T47D (cell line): ENCODE results near the gene VPS9D1.
"Not testable (repeated sequence)": the region's sequence is repeated elsewhere in the genome, so short reads cannot be mapped to it uniquely, and the experiment has no call there.

Source experiments
- DNase-seq, 2 experiments: peaks; one replicate each; pipeline versions ENCODE4 v3.0.0 to v3.0.0-alpha.2; 2011 to 2012; ENCODE audit warnings: low read depth in 1 of 2, low spot score in 1 of 2
- JUND ChIP-seq: IDR thresholded peaks from 2 replicates; pipeline ENCODE4 v1.6.1; 2012; ENCODE audit warnings: low read depth
- in situ Hi-C: cut with HindIII; loops from 2 replicates; pipeline ENCODE4 v1.10.0; 2016; ENCODE audit warnings: low sequenced_read_pairs, low pct_unique_long_range_greater_than_20kb

VPS9D1 gene

GRCh38 chr16:89670496-89671431 lies 49.9 kb downstream of the VPS9D1 start:
- no peak for TF ChIP-seq JUND
- no peak for DNase-seq
- in situ Hi-C loops = no loop called here

DNA sequence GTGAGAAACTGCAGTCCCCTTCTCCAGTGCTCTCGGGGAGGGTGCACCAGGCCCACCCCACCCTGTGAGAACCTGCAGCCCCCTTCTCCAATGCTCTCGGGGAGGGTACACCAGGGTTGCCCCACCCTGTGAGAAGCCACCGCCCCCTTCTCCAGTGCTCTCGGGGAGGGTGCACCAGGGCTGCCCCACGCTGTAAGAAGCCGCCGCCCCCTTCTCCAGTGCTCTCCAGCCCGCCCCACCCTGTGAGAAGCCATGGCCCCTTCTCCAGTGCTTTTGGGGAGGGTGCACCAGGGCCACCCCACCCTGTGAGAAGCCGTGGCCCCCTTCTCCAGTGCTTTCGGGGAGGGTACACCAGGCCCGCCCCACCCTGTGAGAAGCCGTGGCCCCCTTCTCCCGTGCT lies 50.9 kb downstream of the VPS9D1 start:
- in situ Hi-C loops = no loop called here

GRCh38 chr16:89668790-89669158 lies 51.9 kb downstream of the VPS9D1 start:
- DNase-seq = no peak
- in situ Hi-C loops = no loop called here
- TF ChIP-seq JUND = no peak

More for the DNA sequence above, 50.9 kb downstream of the VPS9D1 start:
- no peak for DNase-seq
- no peak for TF ChIP-seq JUND

DNA sequence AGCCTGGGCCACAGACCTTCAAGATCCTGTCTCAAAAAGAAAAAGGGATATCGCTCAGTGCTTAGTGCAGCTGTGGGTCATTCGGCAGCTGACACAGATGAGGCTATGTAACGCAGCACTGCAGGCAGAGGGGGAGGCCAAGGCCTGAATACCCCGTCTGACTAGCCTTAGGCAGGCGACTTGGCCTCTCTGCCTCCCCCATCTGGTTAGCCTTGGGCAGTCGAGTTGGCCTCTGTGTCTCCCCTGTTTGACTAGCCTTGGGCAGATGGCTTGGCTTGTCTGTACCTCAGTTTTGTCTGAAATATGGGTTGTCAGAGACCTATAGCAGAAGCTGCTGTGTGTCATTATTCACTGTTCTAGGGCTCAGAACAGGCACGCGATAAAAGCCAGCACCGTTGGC lies 53.1 kb downstream of the VPS9D1 start:
- DNase-seq = no peak
- no peak for TF ChIP-seq JUND
- in situ Hi-C loops = no loop called here

GRCh38 chr16:89667000-89667399 lies 53.7 kb downstream of the VPS9D1 start:
- in situ Hi-C loops = not testable (repeated sequence)
- DNase-seq = peak in 1 of 2 experiments; percentile 69

- in situ Hi-C loops, DNase-seq: not testable (repeated sequence)
Measured at GRCh38 chr16:89664238-89664637, 56.5 kb downstream of the VPS9D1 start.

GRCh38 chr16:89661215-89661614 lies 59.5 kb downstream of the VPS9D1 start:
- DNase-seq = no peak
- in situ Hi-C loops = no loop called here

DNA sequence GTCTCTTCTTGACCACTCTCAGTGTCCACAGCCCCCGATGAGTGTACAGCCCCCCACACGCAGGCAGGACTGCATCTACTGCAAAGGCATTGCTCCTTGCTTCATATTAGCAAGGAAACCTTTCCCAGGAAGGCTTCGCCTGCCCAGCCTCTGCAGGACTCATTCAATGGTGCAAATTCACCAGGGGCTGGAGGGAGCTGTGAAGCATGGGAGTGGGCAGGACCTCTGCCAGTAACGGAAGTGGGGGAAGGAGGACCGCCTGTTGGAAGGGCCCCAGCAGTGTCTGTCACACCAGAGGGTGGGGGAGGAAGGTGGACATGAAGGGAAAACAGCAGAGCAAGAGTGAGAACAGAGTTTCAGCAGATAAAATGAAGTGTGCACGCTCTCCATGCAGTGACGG lies 60.6 kb downstream of the VPS9D1 start:
- no peak for TF ChIP-seq JUND
- in situ Hi-C loops = no loop called here
- no peak for DNase-seq

More at GRCh38 chr16:89661215-89661614, 59.5 kb downstream of the VPS9D1 start:
- no peak for TF ChIP-seq JUND

DNA sequence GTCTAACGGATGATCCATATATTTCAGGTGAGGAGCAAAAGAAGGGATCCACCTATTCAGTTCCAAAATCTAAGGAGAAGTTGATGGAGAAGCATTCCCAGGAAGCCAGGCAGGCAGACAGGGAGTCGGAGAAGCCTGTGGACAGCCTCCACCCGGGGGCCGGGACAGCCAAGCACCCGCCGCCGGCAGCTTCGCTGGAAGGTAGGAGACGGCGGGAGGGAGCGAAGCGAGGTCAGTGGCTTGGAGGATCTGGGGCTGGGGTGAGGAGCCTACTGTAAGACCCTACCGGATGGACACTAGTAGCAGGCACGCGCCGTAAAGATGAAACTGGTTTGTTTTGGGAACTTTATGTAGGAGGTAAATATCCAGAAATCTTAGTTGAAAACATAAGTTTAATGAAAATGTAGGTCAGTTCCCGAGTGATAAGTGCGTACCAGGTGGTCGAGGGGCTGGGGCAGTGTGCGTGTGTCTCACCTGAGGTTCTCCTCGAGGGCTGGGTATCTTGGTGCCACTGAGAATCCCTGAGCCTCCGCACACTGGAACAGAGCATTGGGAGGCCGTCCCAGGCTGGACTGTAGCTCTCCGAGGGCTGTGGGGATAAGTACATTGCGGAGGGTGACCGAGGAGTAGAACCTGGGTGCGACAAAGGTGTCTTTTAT lies 62.3 kb downstream of the VPS9D1 start:
- in situ Hi-C loops = no loop called here
- peak; percentile 46 to 76 for DNase-seq
- TF ChIP-seq JUND = no peak

- TF ChIP-seq JUND = no peak
- in situ Hi-C loops = no loop called here
- DNase-seq = peak; percentile 93 to 96
Measured at GRCh38 chr16:89657442-89658220, 63.1 kb downstream of the VPS9D1 start, which contains the start of the genes CHMP1A and SPATA33. CHMP1A (minus strand) TSS chr16:89657708; CDS start chr16:89657588, 120 bp downstream. SPATA33 (plus strand) TSS chr16:89657836; CDS start chr16:89657912, 76 bp downstream.
